ENCODE measurements around the gene DNAAF2.

DNAAF2 gene, protein sequence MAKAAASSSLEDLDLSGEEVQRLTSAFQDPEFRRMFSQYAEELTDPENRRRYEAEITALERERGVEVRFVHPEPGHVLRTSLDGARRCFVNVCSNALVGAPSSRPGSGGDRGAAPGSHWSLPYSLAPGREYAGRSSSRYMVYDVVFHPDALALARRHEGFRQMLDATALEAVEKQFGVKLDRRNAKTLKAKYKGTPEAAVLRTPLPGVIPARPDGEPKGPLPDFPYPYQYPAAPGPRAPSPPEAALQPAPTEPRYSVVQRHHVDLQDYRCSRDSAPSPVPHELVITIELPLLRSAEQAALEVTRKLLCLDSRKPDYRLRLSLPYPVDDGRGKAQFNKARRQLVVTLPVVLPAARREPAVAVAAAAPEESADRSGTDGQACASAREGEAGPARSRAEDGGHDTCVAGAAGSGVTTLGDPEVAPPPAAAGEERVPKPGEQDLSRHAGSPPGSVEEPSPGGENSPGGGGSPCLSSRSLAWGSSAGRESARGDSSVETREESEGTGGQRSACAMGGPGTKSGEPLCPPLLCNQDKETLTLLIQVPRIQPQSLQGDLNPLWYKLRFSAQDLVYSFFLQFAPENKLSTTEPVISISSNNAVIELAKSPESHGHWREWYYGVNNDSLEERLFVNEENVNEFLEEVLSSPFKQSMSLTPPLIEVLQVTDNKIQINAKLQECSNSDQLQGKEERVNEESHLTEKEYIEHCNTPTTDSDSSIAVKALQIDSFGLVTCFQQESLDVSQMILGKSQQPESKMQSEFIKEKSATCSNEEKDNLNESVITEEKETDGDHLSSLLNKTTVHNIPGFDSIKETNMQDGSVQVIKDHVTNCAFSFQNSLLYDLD

DNA sequence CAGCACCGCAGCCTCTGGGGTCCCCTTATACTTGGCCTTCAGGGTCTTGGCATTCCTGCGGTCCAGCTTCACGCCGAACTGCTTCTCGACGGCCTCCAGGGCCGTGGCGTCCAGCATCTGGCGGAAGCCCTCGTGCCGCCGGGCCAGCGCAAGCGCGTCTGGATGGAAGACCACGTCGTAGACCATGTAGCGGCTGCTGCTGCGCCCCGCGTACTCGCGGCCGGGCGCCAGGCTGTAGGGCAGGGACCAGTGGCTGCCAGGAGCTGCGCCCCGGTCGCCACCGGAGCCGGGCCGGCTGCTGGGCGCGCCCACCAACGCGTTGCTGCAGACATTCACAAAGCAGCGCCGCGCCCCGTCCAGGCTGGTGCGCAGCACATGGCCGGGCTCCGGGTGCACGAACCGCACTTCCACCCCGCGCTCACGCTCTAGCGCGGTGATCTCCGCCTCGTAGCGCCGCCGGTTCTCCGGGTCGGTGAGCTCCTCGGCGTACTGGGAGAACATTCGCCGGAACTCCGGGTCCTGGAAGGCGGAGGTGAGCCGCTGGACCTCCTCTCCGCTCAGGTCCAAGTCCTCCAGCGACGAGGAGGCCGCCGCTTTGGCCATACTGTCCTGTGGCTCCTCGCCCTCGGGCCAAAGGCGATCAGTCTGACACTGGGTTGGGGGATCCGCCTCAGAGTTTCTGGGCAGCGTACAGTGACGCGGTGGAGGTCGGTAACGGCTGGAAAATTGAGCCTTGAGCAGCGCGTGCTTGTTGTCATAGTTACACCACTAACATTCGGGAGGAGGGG lies at the start of gene DNAAF2:
TSS of gene DNAAF2 (minus strand) at position 698 of the 788 bp plus-strand sequence. CDS start at position 603, 95 bp downstream.
- peak; percentile 46 for DNase-seq (ENCODE audit: low spot score)
- TF ChIP-seq, protein P1, sequence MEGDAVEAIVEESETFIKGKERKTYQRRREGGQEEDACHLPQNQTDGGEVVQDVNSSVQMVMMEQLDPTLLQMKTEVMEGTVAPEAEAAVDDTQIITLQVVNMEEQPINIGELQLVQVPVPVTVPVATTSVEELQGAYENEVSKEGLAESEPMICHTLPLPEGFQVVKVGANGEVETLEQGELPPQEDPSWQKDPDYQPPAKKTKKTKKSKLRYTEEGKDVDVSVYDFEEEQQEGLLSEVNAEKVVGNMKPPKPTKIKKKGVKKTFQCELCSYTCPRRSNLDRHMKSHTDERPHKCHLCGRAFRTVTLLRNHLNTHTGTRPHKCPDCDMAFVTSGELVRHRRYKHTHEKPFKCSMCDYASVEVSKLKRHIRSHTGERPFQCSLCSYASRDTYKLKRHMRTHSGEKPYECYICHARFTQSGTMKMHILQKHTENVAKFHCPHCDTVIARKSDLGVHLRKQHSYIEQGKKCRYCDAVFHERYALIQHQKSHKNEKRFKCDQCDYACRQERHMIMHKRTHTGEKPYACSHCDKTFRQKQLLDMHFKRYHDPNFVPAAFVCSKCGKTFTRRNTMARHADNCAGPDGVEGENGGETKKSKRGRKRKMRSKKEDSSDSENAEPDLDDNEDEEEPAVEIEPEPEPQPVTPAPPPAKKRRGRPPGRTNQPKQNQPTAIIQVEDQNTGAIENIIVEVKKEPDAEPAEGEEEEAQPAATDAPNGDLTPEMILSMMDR (IDR thresholded peaks at IDR 0.05; ENCODE audit: extremely low read depth, insufficient read depth, missing control alignments): no peak
- in situ Hi-C loops (cut with MboI; ENCODE audit: low pct_unique_long_range_greater_than_20kb, low sequenced_read_pairs, unreplicated experiment): loop anchor here (25.0 kb wide), 2 partner anchors 203 to 478 kb away; partner anchors contain the start of gene VCPKMT

DNA sequence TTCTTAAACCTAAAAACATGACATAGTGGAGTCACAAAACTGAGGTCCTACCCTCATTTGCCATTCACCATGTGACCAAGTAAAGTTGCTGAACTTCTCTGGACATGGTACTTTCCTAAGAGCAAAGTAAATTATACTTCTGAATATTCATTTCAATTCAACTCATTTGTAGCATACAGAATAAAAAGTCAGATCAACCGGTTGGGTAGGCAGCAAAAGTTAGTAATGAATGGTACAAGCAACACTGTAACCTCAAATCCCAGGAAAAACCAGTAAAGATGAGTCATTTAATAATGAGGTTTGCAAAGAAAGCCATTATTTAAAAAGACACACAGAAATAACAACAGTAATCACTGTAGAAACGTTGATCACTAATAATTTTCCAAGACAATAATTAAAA lies 44.2 kb upstream of the DNAAF2 start:
- no peak for DNase-seq (ENCODE audit: low spot score)
- TF ChIP-seq, protein P1 (IDR thresholded peaks at IDR 0.05; ENCODE audit: extremely low read depth, insufficient read depth, missing control alignments): no peak
- in situ Hi-C loops (cut with MboI; ENCODE audit: low pct_unique_long_range_greater_than_20kb, low sequenced_read_pairs, unreplicated experiment): no loop called here

DNA sequence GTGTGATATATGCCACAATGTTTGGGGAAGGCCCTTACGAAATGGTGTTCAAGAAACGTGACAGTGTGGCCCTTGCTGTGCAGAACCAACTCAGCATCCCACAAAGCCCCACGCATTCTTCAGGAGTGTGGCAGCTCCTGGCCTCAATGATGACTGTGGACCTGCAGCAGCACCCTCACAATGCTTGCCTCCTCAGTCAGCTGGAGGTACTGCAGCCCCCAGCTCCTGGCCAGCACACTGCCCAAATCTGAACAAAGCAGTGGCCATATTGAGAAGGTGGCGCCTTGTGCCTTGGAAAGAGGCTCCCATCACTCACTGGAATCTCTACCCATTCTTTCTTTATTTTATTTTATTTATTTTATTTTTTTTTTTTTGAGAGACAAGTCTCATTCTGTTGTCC lies 42.6 kb upstream of the DNAAF2 start:
- in situ Hi-C loops (cut with MboI; ENCODE audit: low pct_unique_long_range_greater_than_20kb, low sequenced_read_pairs, unreplicated experiment): no loop called here
- TF ChIP-seq, protein P1 (IDR thresholded peaks at IDR 0.05; ENCODE audit: extremely low read depth, insufficient read depth, missing control alignments): no peak
- no peak for DNase-seq (ENCODE audit: low spot score)

DNA sequence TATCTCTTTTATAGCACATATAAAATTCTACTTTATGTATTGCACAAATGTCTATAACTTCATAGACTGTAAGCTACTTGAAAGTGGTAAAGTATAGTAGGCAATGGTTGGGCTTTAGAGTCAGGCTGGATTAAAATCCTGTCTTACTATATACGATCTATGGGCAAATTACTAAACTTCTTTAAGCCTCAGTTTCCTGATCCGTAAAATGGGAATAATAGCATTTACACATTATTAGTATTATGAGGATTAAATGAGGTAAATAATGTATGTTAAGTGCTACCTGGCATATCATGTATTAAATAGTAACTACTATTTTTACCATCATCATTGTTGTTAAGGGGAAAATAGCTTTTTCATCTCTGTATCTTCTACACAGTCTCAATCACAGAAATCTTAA lies 38.5 kb upstream of the DNAAF2 start:
- DNase-seq (ENCODE audit: low spot score): no peak
- TF ChIP-seq, protein P1 (IDR thresholded peaks at IDR 0.05; ENCODE audit: extremely low read depth, insufficient read depth, missing control alignments): no peak
- in situ Hi-C loops (cut with MboI; ENCODE audit: low pct_unique_long_range_greater_than_20kb, low sequenced_read_pairs, unreplicated experiment): no loop called here

DNA sequence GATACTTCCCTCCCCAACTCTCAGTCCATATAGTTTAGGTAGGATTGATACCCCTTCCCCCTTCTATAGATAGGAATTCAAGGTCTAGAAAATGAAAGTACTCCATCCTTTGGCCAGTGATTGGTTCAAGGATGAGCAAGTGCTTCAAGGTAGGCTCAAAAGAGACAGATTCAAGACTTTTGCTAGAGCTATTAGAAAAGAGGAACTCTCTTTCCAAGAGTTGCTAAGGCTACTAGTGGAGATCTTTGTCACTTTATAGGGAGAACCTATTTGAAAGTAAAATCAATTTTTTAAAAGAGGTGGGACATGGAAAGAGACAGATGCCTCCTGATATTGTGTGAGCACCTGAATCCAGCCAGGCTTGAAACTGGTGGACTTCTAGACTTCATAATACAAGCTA lies 35.4 kb upstream of the DNAAF2 start:
- DNase-seq (ENCODE audit: low spot score): no peak
- TF ChIP-seq, protein P1 (IDR thresholded peaks at IDR 0.05; ENCODE audit: extremely low read depth, insufficient read depth, missing control alignments): no peak
- in situ Hi-C loops (cut with MboI; ENCODE audit: low pct_unique_long_range_greater_than_20kb, low sequenced_read_pairs, unreplicated experiment): no loop called here

All from GM13977 (cell line).